SU-DHL-6 (cell line): ENCODE results near the gene CACFD1.

ENCODE experiments used
- CTCF ChIP-seq: fragments of 200-600 bp; sonication (generic); IDR thresholded peaks from one replicate; pipeline ENCODE4 v1.5.1; 2017; ENCODE audit warnings: antibody characterized with exemption, mild to moderate bottlenecking, low read length, moderate library complexity; ENCODE audit not compliant: insufficient read depth, poor library complexity, severe bottlenecking
- EZH2phosphoT487 ChIP-seq: fragments of 200-600 bp; sonication (generic), shearing (Covaris generic); conservative IDR thresholded peaks from 2 replicates; pipeline ENCODE4 v1.6.1; 2018; ENCODE audit warnings: mild to moderate bottlenecking, antibody characterized with exemption, low read length, moderate library complexity, mixed read lengths

- TF ChIP-seq CTCF (no peak), EZH2phosphoT487 (no peak)
Observed at GRCh38 chr9:133477992-133478850, 18.4 kb downstream of the CACFD1 start.
